ENCODE results near the gene PNPLA6. TPM values are rescaled to one million over a fixed set of nuclear protein-coding genes. Genes with fewer than 3 reads are reported as not detected.

PNPLA6 gene
- total and polyA plus RNA-seq, 2 of the 13 experiments (the other 11 are each of a cell fraction or from before 2014, with no cell fraction given), result 24.9 to 28.2 TPM

DNA sequence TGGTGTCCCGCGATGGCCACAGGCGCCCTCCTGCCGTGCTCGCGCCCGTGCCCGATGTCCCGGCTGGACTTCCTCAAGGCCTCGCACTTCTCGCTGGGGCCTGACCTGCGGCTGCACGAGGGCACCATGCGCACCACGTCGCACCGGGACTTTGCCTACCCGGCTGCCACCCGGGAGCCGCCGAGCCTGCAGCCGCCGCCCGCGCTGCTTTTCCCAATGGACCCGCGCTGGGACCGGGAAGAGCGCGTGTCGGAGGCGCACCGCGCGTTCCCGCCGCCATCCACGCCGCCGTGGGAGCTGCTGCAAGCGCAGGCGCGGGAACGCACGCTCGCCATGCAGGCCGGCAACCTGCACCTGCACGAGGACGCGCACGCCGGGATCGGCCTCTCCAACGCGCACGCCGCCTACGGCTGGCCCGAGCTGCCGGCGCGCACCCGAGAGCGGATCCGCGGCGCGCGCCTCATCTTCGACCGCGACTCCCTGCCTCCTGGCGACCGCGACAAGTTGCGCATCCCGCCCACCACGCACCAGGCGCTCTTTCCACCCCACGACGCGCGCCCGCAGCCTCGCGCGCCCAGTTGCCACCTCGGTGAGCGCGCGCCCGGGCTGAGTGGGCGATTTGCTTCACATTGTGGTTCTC is 34.6 kb upstream of the PNPLA6 start (continued):
- TF ChIP-seq, protein P1, sequence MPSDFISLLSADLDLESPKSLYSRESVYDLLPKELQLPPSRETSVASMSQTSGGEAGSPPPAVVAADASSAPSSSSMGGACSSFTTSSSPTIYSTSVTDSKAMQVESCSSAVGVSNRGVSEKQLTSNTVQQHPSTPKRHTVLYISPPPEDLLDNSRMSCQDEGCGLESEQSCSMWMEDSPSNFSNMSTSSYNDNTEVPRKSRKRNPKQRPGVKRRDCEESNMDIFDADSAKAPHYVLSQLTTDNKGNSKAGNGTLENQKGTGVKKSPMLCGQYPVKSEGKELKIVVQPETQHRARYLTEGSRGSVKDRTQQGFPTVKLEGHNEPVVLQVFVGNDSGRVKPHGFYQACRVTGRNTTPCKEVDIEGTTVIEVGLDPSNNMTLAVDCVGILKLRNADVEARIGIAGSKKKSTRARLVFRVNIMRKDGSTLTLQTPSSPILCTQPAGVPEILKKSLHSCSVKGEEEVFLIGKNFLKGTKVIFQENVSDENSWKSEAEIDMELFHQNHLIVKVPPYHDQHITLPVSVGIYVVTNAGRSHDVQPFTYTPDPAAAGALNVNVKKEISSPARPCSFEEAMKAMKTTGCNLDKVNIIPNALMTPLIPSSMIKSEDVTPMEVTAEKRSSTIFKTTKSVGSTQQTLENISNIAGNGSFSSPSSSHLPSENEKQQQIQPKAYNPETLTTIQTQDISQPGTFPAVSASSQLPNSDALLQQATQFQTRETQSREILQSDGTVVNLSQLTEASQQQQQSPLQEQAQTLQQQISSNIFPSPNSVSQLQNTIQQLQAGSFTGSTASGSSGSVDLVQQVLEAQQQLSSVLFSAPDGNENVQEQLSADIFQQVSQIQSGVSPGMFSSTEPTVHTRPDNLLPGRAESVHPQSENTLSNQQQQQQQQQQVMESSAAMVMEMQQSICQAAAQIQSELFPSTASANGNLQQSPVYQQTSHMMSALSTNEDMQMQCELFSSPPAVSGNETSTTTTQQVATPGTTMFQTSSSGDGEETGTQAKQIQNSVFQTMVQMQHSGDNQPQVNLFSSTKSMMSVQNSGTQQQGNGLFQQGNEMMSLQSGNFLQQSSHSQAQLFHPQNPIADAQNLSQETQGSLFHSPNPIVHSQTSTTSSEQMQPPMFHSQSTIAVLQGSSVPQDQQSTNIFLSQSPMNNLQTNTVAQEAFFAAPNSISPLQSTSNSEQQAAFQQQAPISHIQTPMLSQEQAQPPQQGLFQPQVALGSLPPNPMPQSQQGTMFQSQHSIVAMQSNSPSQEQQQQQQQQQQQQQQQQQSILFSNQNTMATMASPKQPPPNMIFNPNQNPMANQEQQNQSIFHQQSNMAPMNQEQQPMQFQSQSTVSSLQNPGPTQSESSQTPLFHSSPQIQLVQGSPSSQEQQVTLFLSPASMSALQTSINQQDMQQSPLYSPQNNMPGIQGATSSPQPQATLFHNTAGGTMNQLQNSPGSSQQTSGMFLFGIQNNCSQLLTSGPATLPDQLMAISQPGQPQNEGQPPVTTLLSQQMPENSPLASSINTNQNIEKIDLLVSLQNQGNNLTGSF (CRISPR knock-in tag; IDR thresholded peaks at IDR 0.05), result peak; percentile 54; the same call in 1 of the 2 replicates
- no peak for TF ChIP-seq SIX1 (CRISPR knock-in tag; IDR thresholded peaks at IDR 0.05; ENCODE audit: borderline replicate concordance)
- peak; percentile 67; the same call in 1 of the 2 replicates for TF ChIP-seq ATF7-NPFF (CRISPR knock-in tag; IDR thresholded peaks at IDR 0.05; ENCODE audit: low read depth)
- peak; percentile 92; the same call in 1 of the 2 replicates for TF ChIP-seq ZNF776 (CRISPR knock-in tag; IDR thresholded peaks at IDR 0.05)
- TF ChIP-seq RFX1 (IDR thresholded peaks at IDR 0.05), result no peak
- TF ChIP-seq MAZ (IDR thresholded peaks at IDR 0.05; ENCODE audit: borderline replicate concordance, low read depth, low read length), result no peak
- TF ChIP-seq MAZ (CRISPR knock-in tag; IDR thresholded peaks at IDR 0.05; ENCODE audit: low read depth), result peak; percentile 64; the same call in 1 of the 2 replicates
- 0 out of 2 replicates have a peak, but pooled peaks have one; percentile 81 for TF ChIP-seq ZNF44 (CRISPR knock-in tag; IDR thresholded peaks at IDR 0.05)
- no peak for TF ChIP-seq ZNF660 (CRISPR knock-in tag; IDR thresholded peaks at IDR 0.05; ENCODE audit: borderline replicate concordance, low read depth)
- no peak for TF ChIP-seq MATR3 (CRISPR knock-in tag; IDR thresholded peaks at IDR 0.05)
- TF ChIP-seq ZMAT3 (CRISPR knock-in tag; conservative IDR thresholded peaks at IDR 0.05), result no peak
- TF ChIP-seq RBM22 (optimal IDR thresholded peaks at IDR 0.05; ENCODE audit: low read length), result no peak
- TF ChIP-seq HMG20A (CRISPR knock-in tag; IDR thresholded peaks at IDR 0.05; ENCODE audit: borderline replicate concordance), result no peak
- no peak for TF ChIP-seq SRSF4 (IDR thresholded peaks at IDR 0.05; ENCODE audit: low read depth, low read length, poor library complexity, severe bottlenecking)
- TF ChIP-seq ZSCAN20 (CRISPR knock-in tag; IDR thresholded peaks at IDR 0.05; ENCODE audit: borderline replicate concordance), result peak; percentile 57; the same call in 1 of the 2 replicates
- TF ChIP-seq, protein P2, sequence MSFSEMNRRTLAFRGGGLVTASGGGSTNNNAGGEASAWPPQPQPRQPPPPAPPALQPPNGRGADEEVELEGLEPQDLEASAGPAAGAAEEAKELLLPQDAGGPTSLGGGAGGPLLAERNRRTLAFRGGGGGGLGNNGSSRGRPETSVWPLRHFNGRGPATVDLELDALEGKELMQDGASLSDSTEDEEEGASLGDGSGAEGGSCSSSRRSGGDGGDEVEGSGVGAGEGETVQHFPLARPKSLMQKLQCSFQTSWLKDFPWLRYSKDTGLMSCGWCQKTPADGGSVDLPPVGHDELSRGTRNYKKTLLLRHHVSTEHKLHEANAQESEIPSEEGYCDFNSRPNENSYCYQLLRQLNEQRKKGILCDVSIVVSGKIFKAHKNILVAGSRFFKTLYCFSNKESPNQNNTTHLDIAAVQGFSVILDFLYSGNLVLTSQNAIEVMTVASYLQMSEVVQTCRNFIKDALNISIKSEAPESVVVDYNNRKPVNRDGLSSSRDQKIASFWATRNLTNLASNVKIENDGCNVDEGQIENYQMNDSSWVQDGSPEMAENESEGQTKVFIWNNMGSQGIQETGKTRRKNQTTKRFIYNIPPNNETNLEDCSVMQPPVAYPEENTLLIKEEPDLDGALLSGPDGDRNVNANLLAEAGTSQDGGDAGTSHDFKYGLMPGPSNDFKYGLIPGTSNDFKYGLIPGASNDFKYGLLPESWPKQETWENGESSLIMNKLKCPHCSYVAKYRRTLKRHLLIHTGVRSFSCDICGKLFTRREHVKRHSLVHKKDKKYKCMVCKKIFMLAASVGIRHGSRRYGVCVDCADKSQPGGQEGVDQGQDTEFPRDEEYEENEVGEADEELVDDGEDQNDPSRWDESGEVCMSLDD (CRISPR knock-in tag; IDR thresholded peaks at IDR 0.05; ENCODE audit: borderline replicate concordance), result no peak
- TF ChIP-seq ZNF326 (CRISPR knock-in tag; IDR thresholded peaks at IDR 0.05; ENCODE audit: borderline replicate concordance), result no peak
- TF ChIP-seq, protein P3, sequence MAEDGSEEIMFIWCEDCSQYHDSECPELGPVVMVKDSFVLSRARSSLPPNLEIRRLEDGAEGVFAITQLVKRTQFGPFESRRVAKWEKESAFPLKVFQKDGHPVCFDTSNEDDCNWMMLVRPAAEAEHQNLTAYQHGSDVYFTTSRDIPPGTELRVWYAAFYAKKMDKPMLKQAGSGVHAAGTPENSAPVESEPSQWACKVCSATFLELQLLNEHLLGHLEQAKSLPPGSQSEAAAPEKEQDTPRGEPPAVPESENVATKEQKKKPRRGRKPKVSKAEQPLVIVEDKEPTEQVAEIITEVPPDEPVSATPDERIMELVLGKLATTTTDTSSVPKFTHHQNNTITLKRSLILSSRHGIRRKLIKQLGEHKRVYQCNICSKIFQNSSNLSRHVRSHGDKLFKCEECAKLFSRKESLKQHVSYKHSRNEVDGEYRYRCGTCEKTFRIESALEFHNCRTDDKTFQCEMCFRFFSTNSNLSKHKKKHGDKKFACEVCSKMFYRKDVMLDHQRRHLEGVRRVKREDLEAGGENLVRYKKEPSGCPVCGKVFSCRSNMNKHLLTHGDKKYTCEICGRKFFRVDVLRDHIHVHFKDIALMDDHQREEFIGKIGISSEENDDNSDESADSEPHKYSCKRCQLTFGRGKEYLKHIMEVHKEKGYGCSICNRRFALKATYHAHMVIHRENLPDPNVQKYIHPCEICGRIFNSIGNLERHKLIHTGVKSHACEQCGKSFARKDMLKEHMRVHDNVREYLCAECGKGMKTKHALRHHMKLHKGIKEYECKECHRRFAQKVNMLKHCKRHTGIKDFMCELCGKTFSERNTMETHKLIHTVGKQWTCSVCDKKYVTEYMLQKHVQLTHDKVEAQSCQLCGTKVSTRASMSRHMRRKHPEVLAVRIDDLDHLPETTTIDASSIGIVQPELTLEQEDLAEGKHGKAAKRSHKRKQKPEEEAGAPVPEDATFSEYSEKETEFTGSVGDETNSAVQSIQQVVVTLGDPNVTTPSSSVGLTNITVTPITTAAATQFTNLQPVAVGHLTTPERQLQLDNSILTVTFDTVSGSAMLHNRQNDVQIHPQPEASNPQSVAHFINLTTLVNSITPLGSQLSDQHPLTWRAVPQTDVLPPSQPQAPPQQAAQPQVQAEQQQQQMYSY (CRISPR knock-in tag; IDR thresholded peaks at IDR 0.05), result 0 out of 2 replicates have a peak, but pooled peaks have one; percentile 29

Measured in HepG2 (cell line).